Urinary bladder (tissue), 4 donors: ENCODE results near the gene KYAT1. TPM values are rescaled to one million over a fixed set of nuclear protein-coding genes. Genes with fewer than 3 reads are reported as not detected.
A peak's percentile ranks its signal among the peaks of the same experiment; 100 is the strongest.

ENCODE experiments used
- DNase-seq: peaks from one replicate; pipeline ENCODE4 v3.0.0-alpha.2; 2015; ENCODE audit errors: extremely low spot score
- H3K27ac ChIP-seq: one replicate; pipeline ENCODE4 v1.5.1; 2013; ENCODE audit warnings: low read depth, mild to moderate bottlenecking, moderate library complexity
- H3K36me3 ChIP-seq: one replicate; pipeline ENCODE4 v1.6.1; 2013; ENCODE audit warnings: mild to moderate bottlenecking, moderate library complexity; ENCODE audit not compliant: insufficient read depth
- H3K4me1 ChIP-seq: one replicate; pipeline ENCODE4 v1.6.1; 2013; ENCODE audit warnings: mild to moderate bottlenecking, moderate library complexity; ENCODE audit not compliant: insufficient read depth
- H3K4me3 ChIP-seq: one replicate; pipeline ENCODE4 v1.5.1; 2013; ENCODE audit warnings: low read depth, low read length
- WGBS: extraction: QIAGEN DNeasy Blood & Tissue Kit; methylation state at CpG from one replicate; pipeline ENCODE4 v1.1.7; 2013; 5-methylcytosine and 5-hydroxymethylcytosine counted together
- polyA plus RNA-seq: library from polyadenylated mRNA; stranded (reverse); fragments of 200-250 nt; gene quantifications from one replicate; pipeline ENCODE4 v1.2.3, GENCODE V29; 2013
- total RNA-seq: library from RNA; depleted of rRNA; stranded (reverse); fragments of >200 nt; gene quantifications from one replicate; pipeline ENCODE4 v1.2.3, GENCODE V29; 2014
- donor health status: healthy with polysubstance abuse.
- donor health status: healthy.

Gene KYAT1
- total and polyA plus RNA-seq, 2 donors = 5.4 to 7.8 TPM

- H3K27ac ChIP-seq = no peak overlapping the region
- H3K36me3 ChIP-seq = peaks cover 9% of the 10 kb centered on the region
- no peak overlapping the region for H3K4me3 ChIP-seq
- whole genome bisulfite sequencing = 75% methylated on average over 23 of the region's 23 CpGs
- H3K4me1 ChIP-seq = peaks cover 2% of the 10 kb centered on the region
- DNase-seq = no peak
These were observed 32.4 kb upstream of the KYAT1 start for GRCh38 chr9:128913995-128914772.

GRCh38 chr9:128913048-128913900 lies 31.5 kb upstream of the KYAT1 start:
- Histone ChIP-seq H3K4me3 (no peak overlapping the region), H3K36me3 (peaks cover 9% of the 10 kb centered on the region), H3K27ac (peak overlapping the region; percentile 47), H3K4me1 (peaks cover 2% of the 10 kb centered on the region)
- DNase-seq = no peak
- 62% methylated on average over 15 of the region's 15 CpGs for WGBS

- no peak for DNase-seq
- 68% methylated on average over 15 of the region's 15 CpGs for WGBS
- peaks cover 2% of the 10 kb centered on the region for H3K4me1 ChIP-seq
- peaks cover 14% of the 10 kb centered on the region for H3K36me3 ChIP-seq
- H3K4me3 ChIP-seq = no peak overlapping the region
- peak overlapping the region; percentile 44 for H3K27ac ChIP-seq
These were observed 30.6 kb upstream of the KYAT1 start for GRCh38 chr9:128912270-128912853.

- Histone ChIP-seq H3K36me3 (peaks cover 13% of the 10 kb centered on the region), H3K4me1 (no peaks in the 10 kb centered on the region), H3K27ac (peak overlapping the region; percentile 44), H3K4me3 (no peak overlapping the region)
- no peak for DNase-seq
- 30% methylated on average over 8 of the region's 8 CpGs for WGBS
These were observed 29.8 kb upstream of the KYAT1 start for GRCh38 chr9:128911529-128912035.

- WGBS = 84% methylated on average over 6 of the region's 6 CpGs
- Histone ChIP-seq H3K4me1 (no peaks in the 10 kb centered on the region), H3K4me3 (no peak overlapping the region), H3K27ac (no peak overlapping the region), H3K36me3 (peaks cover 10% of the 10 kb centered on the region)
- no peak for DNase-seq
These were observed 29.2 kb upstream of the KYAT1 start for GRCh38 chr9:128910906-128911305.

- no peak for DNase-seq
- H3K27ac ChIP-seq = no peak overlapping the region
- 88% methylated on average over 4 of the region's 4 CpGs for WGBS
- no peaks in the 10 kb centered on the region for H3K4me1 ChIP-seq
- peaks cover 10% of the 10 kb centered on the region for H3K36me3 ChIP-seq
- no peak overlapping the region for H3K4me3 ChIP-seq
These were observed 28.1 kb upstream of the KYAT1 start for GRCh38 chr9:128909859-128910258.

- H3K27ac ChIP-seq = no peak overlapping the region
- H3K4me3 ChIP-seq = no peak overlapping the region
- H3K36me3 ChIP-seq = peaks cover 10% of the 10 kb centered on the region
- no peak for DNase-seq
- H3K4me1 ChIP-seq = no peaks in the 10 kb centered on the region
- WGBS = 98% methylated on average over 24 of the region's 24 CpGs
These were observed 26.6 kb upstream of the KYAT1 start for GRCh38 chr9:128908372-128908771.

- Histone ChIP-seq H3K27ac (no peak overlapping the region), H3K4me1 (no peaks in the 10 kb centered on the region)
These were observed 25.0 kb upstream of the KYAT1 start for GRCh38 chr9:128906741-128907140.

GRCh38 chr9:128905964-128906363 lies 24.2 kb upstream of the KYAT1 start:
- DNase-seq = no peak
- 83% methylated on average over 7 of the region's 7 CpGs for WGBS
- H3K4me3 ChIP-seq = no peak overlapping the region
- no peaks in the 10 kb centered on the region for H3K4me1 ChIP-seq
- peaks cover 10% of the 10 kb centered on the region for H3K36me3 ChIP-seq
- no peak overlapping the region for H3K27ac ChIP-seq

More at GRCh38 chr9:128906741-128907140, 25.0 kb upstream of the KYAT1 start:
- Histone ChIP-seq H3K4me3 (no peak overlapping the region), H3K36me3 (peaks cover 10% of the 10 kb centered on the region)
- no peak for DNase-seq
- WGBS = 37% methylated on average over 2 of the region's 2 CpGs

GRCh38 chr9:128903871-128904620 lies 22.3 kb upstream of the KYAT1 start:
- Histone ChIP-seq H3K27ac (no peak overlapping the region), H3K4me1 (no peaks in the 10 kb centered on the region), H3K36me3 (peaks cover 8% of the 10 kb centered on the region), H3K4me3 (no peak overlapping the region)
- 89% methylated on average over 10 of the region's 10 CpGs for WGBS
- DNase-seq = no peak

GRCh38 chr9:128903079-128903461 lies 21.3 kb upstream of the KYAT1 start:
- Histone ChIP-seq H3K4me1 (no peaks in the 10 kb centered on the region), H3K36me3 (peaks cover 6% of the 10 kb centered on the region), H3K4me3 (no peak overlapping the region), H3K27ac (peak overlapping the region; percentile 86)
- no peak for DNase-seq
- 89% methylated on average over 2 of the region's 2 CpGs for WGBS

- peaks cover under 1% of the 10 kb centered on the region for H3K36me3 ChIP-seq
- peak overlapping the region; percentile 86 for H3K27ac ChIP-seq
- 78% methylated on average over 23 of the region's 23 CpGs for WGBS
- peak; percentile 39 for DNase-seq
- H3K4me3 ChIP-seq = no peak overlapping the region
- no peaks in the 10 kb centered on the region for H3K4me1 ChIP-seq
These were observed 20.8 kb upstream of the KYAT1 start for GRCh38 chr9:128902351-128903078.
